H9 (cell line): ENCODE data around the gene CACNB4. TPM values are rescaled to one million over a fixed set of nuclear protein-coding genes. Genes with fewer than 3 reads are reported as not detected.

Experiments used
- DNase-seq: peaks from one replicate; pipeline ENCODE4 v3.0.0-alpha.2; 2017
- H2AFZ ChIP-seq: one replicate; pipeline ENCODE4 v1.6.1; 2013; ENCODE audit warnings: mild to moderate bottlenecking, low read length, control low read depth, moderate library complexity
- H2AK5ac ChIP-seq: 2 replicates; pipeline ENCODE4 v1.6.1; 2013; ENCODE audit warnings: low read length, control low read depth, mixed read lengths; ENCODE audit not compliant: insufficient read length
- H2BK120ac ChIP-seq: one replicate; pipeline ENCODE4 v1.6.1; 2013; ENCODE audit warnings: low read depth, mild to moderate bottlenecking, low read length, control low read depth, inconsistent platforms; ENCODE audit not compliant: poor library complexity, severe bottlenecking
- H2BK12ac ChIP-seq: 2 replicates; pipeline ENCODE4 v1.6.1; 2013; ENCODE audit warnings: low read length, control low read depth, mixed read lengths, low read depth; ENCODE audit not compliant: insufficient read length
- H2BK15ac ChIP-seq: 2 replicates; pipeline ENCODE4 v1.6.1; 2013; ENCODE audit warnings: low read depth, low read length, control low read depth
- H2BK20ac ChIP-seq: one replicate; pipeline ENCODE4 v1.6.1; 2013; ENCODE audit warnings: low read depth, mild to moderate bottlenecking, low read length, control low read depth, inconsistent platforms; ENCODE audit not compliant: poor library complexity, severe bottlenecking
- H2BK5ac ChIP-seq: 2 replicates; pipeline ENCODE4 v1.6.1; 2013; ENCODE audit warnings: low read length, control low read depth, mixed read lengths; ENCODE audit not compliant: insufficient read length
- H3K14ac ChIP-seq: 2 replicates; pipeline ENCODE4 v1.6.1; 2013; ENCODE audit warnings: low read length, control low read depth; ENCODE audit not compliant: insufficient read depth
- H3K18ac ChIP-seq: 2 replicates; pipeline ENCODE4 v1.6.1; 2013; ENCODE audit warnings: low read depth, mild to moderate bottlenecking, mixed read lengths, low read length, control low read depth; ENCODE audit not compliant: insufficient read length
- H3K23ac ChIP-seq: 2 replicates; pipeline ENCODE4 v1.6.1; 2013; ENCODE audit warnings: low read length, control low read depth, mixed read lengths, low read depth; ENCODE audit not compliant: insufficient read length
- H3K23me2 ChIP-seq: 2 replicates; pipeline ENCODE4 v1.6.1; 2013; ENCODE audit warnings: low read depth, mild to moderate bottlenecking, mixed read lengths, low read length, control low read depth; ENCODE audit not compliant: insufficient read length, poor library complexity, severe bottlenecking
- H3K27ac ChIP-seq: 2 replicates; pipeline ENCODE4 v1.5.1; 2013; ENCODE audit warnings: low read length, control low read depth, mixed read lengths, low read depth; ENCODE audit not compliant: insufficient read length
- H3K27me3 ChIP-seq: 2 replicates; pipeline ENCODE4 v1.6.1; 2013; ENCODE audit warnings: low read length, control low read depth, inconsistent platforms; ENCODE audit not compliant: insufficient read depth
- H3K4ac ChIP-seq: 2 replicates; pipeline ENCODE4 v1.6.1; 2013; ENCODE audit warnings: low read depth, mild to moderate bottlenecking, control low read depth, inconsistent platforms, low read length, moderate library complexity
- H3K4me1 ChIP-seq: 2 replicates; pipeline ENCODE4 v1.6.1; 2013; ENCODE audit warnings: low read length, control low read depth, inconsistent platforms; ENCODE audit not compliant: insufficient read depth
- H3K4me2 ChIP-seq: 2 replicates; pipeline ENCODE4 v1.6.1; 2013; ENCODE audit warnings: low read length, control low read depth, mixed read lengths; ENCODE audit not compliant: insufficient read length, insufficient read depth
- H3K56ac ChIP-seq: 2 replicates; pipeline ENCODE4 v1.6.1; 2013; ENCODE audit warnings: low read depth, mild to moderate bottlenecking, mixed read lengths, low read length, control low read depth; ENCODE audit not compliant: insufficient read length
- H3K79me1 ChIP-seq: 2 replicates; pipeline ENCODE4 v1.6.1; 2013; ENCODE audit warnings: low read depth, mild to moderate bottlenecking, moderate library complexity, low read length, control low read depth, inconsistent platforms; ENCODE audit not compliant: insufficient read depth, poor library complexity, severe bottlenecking
- H3K79me2 ChIP-seq: 2 replicates; pipeline ENCODE4 v1.6.1; 2013; ENCODE audit warnings: low read length, control low read depth, inconsistent platforms; ENCODE audit not compliant: insufficient read depth
- H3K9ac ChIP-seq: 2 replicates; pipeline ENCODE4 v1.6.1; 2013; ENCODE audit warnings: low read length, control low read depth, mixed read lengths; ENCODE audit not compliant: insufficient read length; ENCODE audit errors: extremely low read depth
- H3K9me3 ChIP-seq: one replicate; pipeline ENCODE4 v1.6.1; 2013; ENCODE audit warnings: low read depth, low read length, inconsistent platforms; ENCODE audit not compliant: control insufficient read depth
- H3T11ph ChIP-seq: one replicate; pipeline ENCODE4 v1.6.1; 2013; ENCODE audit warnings: mild to moderate bottlenecking, low read length, control low read depth, inconsistent platforms
- H4K20me1 ChIP-seq: one replicate; pipeline ENCODE4 v1.6.1; 2013; ENCODE audit not compliant: control insufficient read depth, insufficient read length, insufficient read depth
- H4K5ac ChIP-seq: 2 replicates; pipeline ENCODE4 v1.6.1; 2013; ENCODE audit warnings: low read depth, mild to moderate bottlenecking, mixed read lengths, low read length, control low read depth; ENCODE audit not compliant: insufficient read length
- H4K8ac ChIP-seq: replicated peaks from 2 replicates; pipeline ENCODE4 v1.6.1; 2013; ENCODE audit warnings: low read length, control low read depth, mixed read lengths, low read depth; ENCODE audit not compliant: insufficient read length
- H4K91ac ChIP-seq: 2 replicates; pipeline ENCODE4 v1.6.1; 2013; ENCODE audit warnings: low read depth, mild to moderate bottlenecking, moderate library complexity, mixed read lengths, low read length, control low read depth; ENCODE audit not compliant: insufficient read length
- H3K27ac Mint-ChIP-seq, 3 experiments: 2 replicates in 2 of 3; 3 replicates in 1 of 3; pipeline ENCODE4 v1.8.0; 2020 to 2021; ENCODE audit warnings: mixed read lengths in 3 of 3, mild to moderate bottlenecking in 1 of 3, moderate library complexity in 1 of 3
- H3K27me3 Mint-ChIP-seq: 2 replicates; pipeline ENCODE4 v1.8.0; 2021; ENCODE audit warnings: low read depth, mild to moderate bottlenecking, moderate library complexity, mixed read lengths
- H3K36me3 Mint-ChIP-seq, 3 experiments: 2 replicates in 2 of 3; 3 replicates in 1 of 3; pipeline ENCODE4 v1.8.0; 2020 to 2021; ENCODE audit warnings: low read depth in 3 of 3, mixed read lengths in 3 of 3; ENCODE audit not compliant: insufficient read depth in 1 of 3
- H3K4me1 Mint-ChIP-seq, 2 experiments: 2 replicates each; pipeline ENCODE4 v1.8.0; 2020; ENCODE audit warnings: mixed read lengths in 2 of 2
- H3K4me3 Mint-ChIP-seq, 2 experiments: 2 replicates in 1 of 2; 3 replicates in 1 of 2; pipeline ENCODE4 v1.8.0; 2020 to 2021; ENCODE audit warnings: mild to moderate bottlenecking in 2 of 2, mixed read lengths in 2 of 2, moderate library complexity in 1 of 2
- H3K9me3 Mint-ChIP-seq, 2 experiments: 2 replicates in 1 of 2; 3 replicates in 1 of 2; pipeline ENCODE4 v1.8.0; 2020; ENCODE audit warnings: mild to moderate bottlenecking in 2 of 2, mixed read lengths in 2 of 2, moderate library complexity in 1 of 2
- CTCF ChIP-seq: fragments of 200-600 bp; sonication (generic); conservative IDR thresholded peaks from 3 replicates; pipeline ENCODE4 v1.8.0; 2021; ENCODE audit warnings: antibody characterized with exemption, mild to moderate bottlenecking
- WGBS: extraction: QIAGEN DNeasy Blood & Tissue Kit; methylation state at CpG from one replicate; pipeline ENCODE4 v1.1.7; 2013; ENCODE audit warnings: missing lambda C conversion rate, low lambda C conversion rate, mixed read lengths; ENCODE audit not compliant: insufficient read length; ENCODE audit errors: extremely low coverage; 5-methylcytosine and 5-hydroxymethylcytosine counted together
- total RNA-seq: library from RNA; stranded (reverse); gene quantifications from 2 replicates; pipeline ENCODE4 v1.2.1, GENCODE V29; 2021

CACNB4 gene
- total RNA-seq, 1 experiment from 2014 or later = 1.4 TPM

- H3K23me2 ChIP-seq = no peaks in the 10 kb centered on the region
- no peak overlapping the region for H2BK5ac ChIP-seq
- peaks cover 13 to 15% of the 10 kb centered on the region in 2 experiments for H3K4me1 Mint-ChIP-seq
- no peaks in the 10 kb centered on the region for H3K9me3 ChIP-seq
- H2BK120ac ChIP-seq = no peak overlapping the region
- H3T11ph ChIP-seq = no peak overlapping the region
- H3K27ac ChIP-seq = no peak overlapping the region
- H2AFZ ChIP-seq = no peak overlapping the region
- H3K27me3 Mint-ChIP-seq = no peaks in the 10 kb centered on the region
- no peaks in the 10 kb centered on the region for H3K36me3 Mint-ChIP-seq
- no peak overlapping the region for H3K4me2 ChIP-seq
- H4K8ac ChIP-seq = no peak overlapping the region
- no peaks in the 10 kb centered on the region for H3K79me2 ChIP-seq
- no peak overlapping the region for H3K23ac ChIP-seq
- H3K9me3 Mint-ChIP-seq = no peaks in the 10 kb centered on the region
- TF ChIP-seq CTCF = no peak
- H3K14ac ChIP-seq = no peak overlapping the region
- H2AK5ac ChIP-seq = no peak overlapping the region
- no peaks in the 10 kb centered on the region for H4K20me1 ChIP-seq
- no peaks in the 10 kb centered on the region for H3K27me3 ChIP-seq
- H3K4me1 ChIP-seq = no peaks in the 10 kb centered on the region; the same call in 1 of the 2 replicates
- DNase-seq = peak; percentile 38
- no peak overlapping the region for H2BK15ac ChIP-seq
- no peak overlapping the region for H2BK20ac ChIP-seq
- H3K4ac ChIP-seq = no peak overlapping the region
- H3K9ac ChIP-seq = no peak overlapping the region
- H3K27ac Mint-ChIP-seq = peak overlapping the region in 2 of 3 experiments; percentile 15 to 25; a peak in 1 of 7 replicates
- no peaks in the 10 kb centered on the region for H3K79me1 ChIP-seq
- no CpG with 5 or more reads among the region's 7 CpGs for WGBS
- no peak overlapping the region for H4K5ac ChIP-seq
- H3K4me3 Mint-ChIP-seq = no peak overlapping the region
- H3K18ac ChIP-seq = no peak overlapping the region
- H2BK12ac ChIP-seq = no peak overlapping the region
- H4K91ac ChIP-seq = no peak overlapping the region
- no peak overlapping the region for H3K56ac ChIP-seq
Measured at GRCh38 chr2:151927501-151928221, 171.2 kb downstream of the CACNB4 start.
